ENCODE results near the gene CDK5RAP3. TPM values are rescaled to one million over a fixed set of nuclear protein-coding genes. Genes with fewer than 3 reads are reported as not detected.

CDK5RAP3 gene
- total and polyA plus RNA-seq, 12 donors = 42.8 to 733 (median 111) TPM

- DNase-seq = peak; percentile 46 to 70 (median 57)
- intact Hi-C loops (cut with DNase I) = loop anchor here (5.0 to 10.0 kb wide), 4 partner anchors 53 to 590 kb away; partner anchors contain the start of genes HOXB7 (in 1 of the 2) and HOXB8 (in 1 of the 2)
- Histone ChIP-seq H3K27ac (peak overlapping the region in 4 of 5 donors; percentile 29 to 85 (median 62)), H3K36me3 (replicated peaks in 1 of 2) (no peaks in the 10 kb centered on the region), H3K27me3 (no peaks in the 10 kb centered on the region), H3K4me3 (peak overlapping the region in 2 of 4 donors; percentile 30 to 57), H3K9me3 (replicated peaks in 1 of 3) (no peaks in the 10 kb centered on the region), H3K4me1 (replicated peaks in 1 of 2) (peaks cover 30 to 37% of the 10 kb centered on the region in 2 donors)
- WGBS, 4 donors = 2 to 5% (median 2%) methylated on average over 31 to 54 of the region's 54 CpGs
- no peak for TF ChIP-seq POLR2A (IDR thresholded peaks at IDR 0.05)
- TF ChIP-seq CTCF (IDR thresholded peaks at IDR 0.05) = no peak
Measured at GRCh38 chr17:48024149-48025039, 53.5 kb downstream of the CDK5RAP3 start.

- intact Hi-C loops (cut with DNase I) = loop anchor here (5.0 to 10.0 kb wide), 4 partner anchors 52 to 590 kb away; partner anchors contain the start of genes HOXB7 (in 1 of the 2) and HOXB8 (in 1 of the 2)
- H3K9me3 ChIP-seq (replicated peaks in 1 of 3) = no peaks in the 10 kb centered on the region
- no peaks in the 10 kb centered on the region for H3K36me3 ChIP-seq (replicated peaks in 1 of 2)
- no peaks in the 10 kb centered on the region for H3K27me3 ChIP-seq
- TF ChIP-seq POLR2A (IDR thresholded peaks at IDR 0.05) (peak in 1 of 2 donors; percentile 85), CTCF (IDR thresholded peaks at IDR 0.05) (peak; percentile 67 to 92 (median 82))
- peak overlapping the region in 2 of 4 donors; percentile 30 to 59 for H3K4me3 ChIP-seq
- 0 to 1% (median 1%) methylated on average over 34 to 56 of the region's 56 CpGs for WGBS, 4 donors
- peak overlapping the region; percentile 64 to 93 (median 84) for H3K27ac ChIP-seq
- peaks cover 30 to 37% of the 10 kb centered on the region in 2 donors for H3K4me1 ChIP-seq (replicated peaks in 1 of 2)
- DNase-seq = peak; percentile 98 to 99 (median 99)
Measured at GRCh38 chr17:48025040-48025903, 54.4 kb downstream of the CDK5RAP3 start.

GRCh38 chr17:48025904-48026501 is 55.1 kb downstream of the CDK5RAP3 start:
- WGBS, 4 donors = 24 to 33% (median 28%) methylated on average over 7 to 8 of the region's 8 CpGs
- peak overlapping the region; percentile 64 to 93 (median 84) for H3K27ac ChIP-seq
- TF ChIP-seq POLR2A (IDR thresholded peaks at IDR 0.05) (no peak), CTCF (IDR thresholded peaks at IDR 0.05) (no peak)
- no peaks in the 10 kb centered on the region for H3K36me3 ChIP-seq (replicated peaks in 1 of 2)
- H3K27me3 ChIP-seq = no peaks in the 10 kb centered on the region
- H3K9me3 ChIP-seq (replicated peaks in 1 of 3) = no peaks in the 10 kb centered on the region
- peak overlapping the region in 1 of 4 donors; percentile 59 for H3K4me3 ChIP-seq
- peak in 3 of 7 donors; percentile 39 to 50 (median 42) for DNase-seq
- peaks cover 30 to 37% of the 10 kb centered on the region in 2 donors for H3K4me1 ChIP-seq (replicated peaks in 1 of 2)
- intact Hi-C loops (cut with DNase I) = loop anchor here (5.0 to 10.0 kb wide), 4 partner anchors 51 to 589 kb away; partner anchors contain the start of genes HOXB7 (in 1 of the 2) and HOXB8 (in 1 of the 2)
